Calu3 (cell line): ENCODE data around the gene RPL10. TPM values are rescaled to one million over a fixed set of nuclear protein-coding genes. Genes with fewer than 3 reads are reported as not detected.

Source experiments
- BruUV-seq: library from RNA; stranded (reverse); fragments of 400-500 nt; replicated peaks from 2 replicates; lab custom pipeline; 2021; lab: Mats Ljungman, UMichigan
- CTCF ChIA-PET: fragments of 300-600 bp; sonication (Branson Sonifier 250); formaldehyde crosslinking; loops from one replicate; lab custom pipeline; 2022; ENCODE audit warnings: antibody characterized with exemption; lab: Charles Lee
- DNase-seq: peaks from one replicate; pipeline ENCODE4 v3.0.0; 2022
- H3K27ac Mint-ChIP-seq: one replicate; pipeline ENCODE4 v1.8.0; 2022; ENCODE audit warnings: mixed read lengths; ENCODE audit not compliant: unreplicated experiment
- H3K27me3 Mint-ChIP-seq: one replicate; pipeline ENCODE4 v1.8.0; 2022; ENCODE audit warnings: mixed read lengths; ENCODE audit not compliant: unreplicated experiment
- H3K36me3 Mint-ChIP-seq: one replicate; pipeline ENCODE4 v1.8.0; 2022; ENCODE audit warnings: mild to moderate bottlenecking, moderate library complexity, mixed read lengths; ENCODE audit not compliant: insufficient read depth, unreplicated experiment
- H3K4me1 Mint-ChIP-seq: one replicate; pipeline ENCODE4 v1.8.0; 2022; ENCODE audit warnings: mild to moderate bottlenecking, low read depth, mixed read lengths; ENCODE audit not compliant: unreplicated experiment
- H3K4me3 Mint-ChIP-seq: one replicate; pipeline ENCODE4 v1.8.0; 2022; ENCODE audit warnings: mild to moderate bottlenecking, low read depth, moderate library complexity, mixed read lengths; ENCODE audit not compliant: unreplicated experiment
- H3K9me3 Mint-ChIP-seq: one replicate; pipeline ENCODE4 v1.8.0; 2022; ENCODE audit warnings: low read depth, mixed read lengths; ENCODE audit not compliant: unreplicated experiment
- CTCF ChIP-seq: fragments of 200-600 bp; IDR thresholded peaks from one replicate; pipeline ENCODE4 v1.8.0; 2022; ENCODE audit warnings: antibody characterized with exemption; ENCODE audit not compliant: unreplicated experiment
- intact Hi-C: fragments of 100-400 bp; cut with micrococcal nuclease; formaldehyde crosslinking; loops from one replicate; pipeline ENCODE4 v1.10.0; 2022; ENCODE audit not compliant: unreplicated experiment
- total RNA-seq: library from RNA; stranded (reverse); gene quantifications from 2 replicates; pipeline ENCODE4 v1.2.3, GENCODE V29; 2022

RPL10 gene
- total RNA-seq, 1 experiment from 2014 or later = 1,495 TPM

- H3K4me3 Mint-ChIP-seq = peak overlapping the region; percentile 79
- no peak for TF ChIP-seq CTCF
- no peaks in the 10 kb centered on the region for H3K27me3 Mint-ChIP-seq
- no peaks in the 10 kb centered on the region for H3K9me3 Mint-ChIP-seq
- CTCF ChIA-PET = no interaction called here
- no peak for DNase-seq
- intact Hi-C loops = no loop called here
- peak overlapping the region; percentile 92 for H3K27ac Mint-ChIP-seq
- TSS peak; percentile 0 for BruUV-seq
- peaks cover 98% of the 10 kb centered on the region for H3K36me3 Mint-ChIP-seq
- H3K4me1 Mint-ChIP-seq = peaks cover 9% of the 10 kb centered on the region
Observed at GRCh38 chrX:154367474-154368308, 30.5 kb upstream of the RPL10 start.

- no peak for TF ChIP-seq CTCF
- Mint-ChIP-seq H3K4me3 (peak overlapping the region; percentile 79), H3K9me3 (no peaks in the 10 kb centered on the region), H3K27ac (peak overlapping the region; percentile 92), H3K4me1 (peaks cover 9% of the 10 kb centered on the region), H3K27me3 (no peaks in the 10 kb centered on the region), H3K36me3 (peaks cover 98% of the 10 kb centered on the region)
- peak; percentile 89 for DNase-seq
- intact Hi-C loops = no loop called here
- BruUV-seq = no TSS peak
- CTCF ChIA-PET = interaction anchor here (0.6 kb wide), 1 partner anchor 274 kb away, joined by 5 read pairs; no protein-coding TSS in a partner anchor
Observed at GRCh38 chrX:154368630-154369448, 29.3 kb upstream of the RPL10 start.

GRCh38 chrX:154369449-154370299 is 28.5 kb upstream of the RPL10 start:
- intact Hi-C loops = no loop called here
- BruUV-seq = TSS peak; percentile 93
- peaks cover 9% of the 10 kb centered on the region for H3K4me1 Mint-ChIP-seq
- no peaks in the 10 kb centered on the region for H3K27me3 Mint-ChIP-seq
- H3K36me3 Mint-ChIP-seq = peaks cover 91% of the 10 kb centered on the region
- H3K4me3 Mint-ChIP-seq = peak overlapping the region; percentile 79
- H3K27ac Mint-ChIP-seq = peak overlapping the region; percentile 92
- DNase-seq = peak; percentile 87
- CTCF ChIA-PET = interaction anchor here (0.6 kb wide), 1 partner anchor 275 kb away, joined by 5 read pairs; no protein-coding TSS in a partner anchor
- H3K9me3 Mint-ChIP-seq = no peaks in the 10 kb centered on the region
- no peak for TF ChIP-seq CTCF
